ENCODE data around the gene LATS2.
A peak's percentile ranks its signal among the peaks of the same experiment; 100 is the strongest.

LATS2 gene

DNA sequence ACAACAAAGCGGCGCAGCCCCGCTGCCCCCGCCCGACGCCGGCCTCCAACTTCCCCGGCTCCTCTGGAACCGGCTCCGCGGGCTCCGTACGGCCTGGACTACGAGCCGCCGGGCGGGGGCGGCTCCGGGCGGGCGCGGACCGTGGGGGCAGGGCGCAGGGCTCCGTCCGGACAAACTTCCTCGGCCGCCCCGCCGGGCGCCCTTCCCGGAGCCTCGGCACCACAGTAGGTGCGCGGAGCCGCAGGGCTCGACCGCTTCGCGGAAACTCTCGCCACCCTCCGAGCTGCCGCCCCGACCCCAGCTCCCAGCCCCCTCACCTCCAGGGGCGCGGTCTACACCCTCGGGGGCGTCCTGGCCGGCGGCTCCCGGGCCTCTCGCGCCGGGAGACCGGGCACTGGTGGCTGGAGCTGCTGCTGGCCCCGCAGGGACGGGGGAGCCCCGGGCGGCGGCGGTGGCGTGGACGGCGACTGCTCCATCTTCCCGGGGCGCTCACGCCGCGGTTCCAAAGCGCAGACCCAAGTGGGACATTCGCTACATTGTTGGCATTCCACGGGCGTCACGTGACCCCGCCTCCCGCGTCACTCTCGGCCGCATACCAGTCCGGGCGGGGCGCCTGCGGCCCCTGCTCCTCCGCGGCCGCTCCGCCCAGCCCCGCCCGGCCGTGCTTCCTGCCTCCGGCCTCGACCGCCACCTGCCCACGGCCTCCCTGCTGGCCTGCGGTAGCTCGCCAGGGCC lies at the start of gene LATS2:
Gene LATS2, minus strand, starts transcription at position 558 of the 735 bp plus-strand sequence. CDS start 15,560 bp downstream, outside the sequence.
- peak; percentile 57 for DNase-seq (ENCODE audit: low read depth)

DNA sequence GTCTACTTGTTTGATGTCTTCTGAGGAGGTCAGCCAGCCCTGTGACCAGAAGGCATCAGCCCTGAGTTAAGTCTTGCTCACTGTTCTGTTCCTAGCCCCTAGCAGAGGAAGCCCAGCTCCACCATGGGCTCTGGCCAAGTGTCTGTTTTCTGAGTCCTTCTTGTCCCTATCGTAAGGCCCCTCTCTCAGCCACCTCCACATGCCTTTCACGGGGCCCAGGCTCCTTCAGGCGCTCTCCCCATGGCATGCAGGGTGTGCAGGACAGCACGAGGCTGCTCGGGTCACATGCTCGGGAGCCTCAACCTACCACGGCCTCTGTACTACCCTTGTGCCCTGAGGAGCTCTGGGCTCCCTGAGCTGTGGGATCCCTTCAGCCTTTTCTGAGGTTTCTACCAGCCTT lies 47.8 kb upstream of the LATS2 start:
- DNase-seq (ENCODE audit: low read depth), result no peak

DNA sequence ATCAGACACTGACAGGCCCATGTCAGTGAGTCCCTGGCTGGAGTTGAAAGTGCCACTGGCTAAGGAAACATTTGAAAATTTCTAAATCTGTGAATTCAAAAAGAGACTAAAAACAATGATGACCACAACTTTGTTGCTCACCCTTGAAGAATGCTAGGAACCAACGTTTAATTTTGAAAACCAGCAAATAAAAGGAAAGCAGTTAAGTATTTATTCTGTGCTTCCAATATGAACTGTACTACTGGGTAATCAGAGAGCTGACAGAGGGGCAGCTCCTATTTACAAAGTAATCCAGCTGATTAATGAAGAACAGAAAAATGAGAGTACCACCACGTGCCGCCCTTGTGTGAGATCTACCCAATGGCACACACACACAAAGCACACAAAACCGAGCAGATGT lies 44.7 kb upstream of the LATS2 start:
- no peak for DNase-seq (ENCODE audit: low read depth)

DNA sequence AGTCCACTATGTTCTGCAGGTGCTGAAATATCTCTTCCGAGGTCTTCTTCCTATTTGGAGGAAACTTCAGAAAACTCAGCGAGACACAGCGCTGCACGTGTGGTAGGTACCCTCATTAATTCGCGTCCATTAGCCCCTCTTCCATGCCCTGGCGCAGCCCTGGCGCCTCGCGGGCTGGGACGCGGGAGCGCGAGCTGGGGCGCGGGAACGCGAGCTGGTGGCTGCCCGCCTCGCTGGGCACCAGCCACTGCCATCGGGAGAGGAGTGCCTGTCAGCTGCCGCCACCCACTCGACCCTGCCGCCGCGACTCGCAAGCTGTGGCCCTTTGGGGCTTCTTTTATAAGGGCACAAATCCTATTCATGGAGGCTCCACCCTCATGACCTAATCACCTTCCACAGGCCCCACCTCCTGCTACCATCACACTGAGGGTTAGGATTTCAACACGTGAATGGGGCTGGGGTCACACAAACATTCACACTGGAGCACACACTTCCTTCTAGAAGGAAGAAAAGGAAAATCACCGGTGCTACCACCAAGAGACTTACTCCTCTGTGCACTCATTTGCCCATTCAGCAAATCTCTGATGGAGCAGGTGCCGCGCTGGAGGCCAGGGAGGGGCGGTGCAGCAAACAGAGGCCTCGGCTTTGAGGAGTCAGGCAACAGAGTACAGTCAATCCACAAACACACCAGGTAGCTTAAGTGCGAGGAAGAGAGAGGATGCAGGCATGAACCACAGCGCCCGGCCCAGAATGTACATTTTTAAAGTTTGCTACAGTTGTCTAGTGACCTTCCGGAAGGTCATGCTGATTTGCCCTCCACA lies 43.0 kb upstream of the LATS2 start:
- DNase-seq (ENCODE audit: low read depth), result no peak

- DNase-seq (ENCODE audit: low read depth), result no peak
These were observed 40.6 kb upstream of the LATS2 start for GRCh38 chr13:21101865-21102576.

DNA sequence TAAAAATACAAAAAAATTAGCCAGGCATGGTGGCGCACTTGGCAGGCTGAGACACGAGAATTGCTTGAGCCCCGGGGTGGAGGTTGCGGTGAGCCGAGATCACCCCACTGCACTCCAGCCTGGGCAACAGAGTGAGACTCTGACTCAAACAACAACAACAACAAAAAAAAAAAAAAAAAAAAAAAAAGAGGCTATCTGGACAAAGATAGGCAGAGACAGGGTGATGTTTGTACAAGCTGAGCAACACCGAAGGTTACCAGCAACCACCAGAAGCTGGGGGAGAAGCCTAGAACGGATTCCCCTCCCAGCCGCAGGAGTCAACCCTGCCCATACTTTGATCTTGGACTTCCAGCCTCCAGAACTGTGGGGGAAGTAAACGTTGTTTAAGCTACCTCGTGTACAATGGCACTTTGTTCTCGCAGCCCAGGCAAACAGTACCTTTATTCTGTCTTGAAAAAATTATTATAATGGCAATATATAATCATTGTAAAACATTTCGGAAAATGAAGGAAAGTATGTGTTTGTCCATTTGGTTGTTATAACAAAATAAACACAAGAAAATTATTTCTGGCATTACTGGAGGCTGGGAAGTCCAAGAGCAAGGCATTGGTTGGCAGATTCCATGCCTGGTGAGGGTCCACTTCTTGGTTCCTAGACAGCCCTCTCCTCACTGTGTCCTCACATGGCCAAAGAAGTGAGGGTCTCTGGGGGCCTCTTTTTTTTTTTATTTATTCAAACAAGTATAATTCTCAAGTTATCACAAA lies 39.8 kb upstream of the LATS2 start:
- DNase-seq (ENCODE audit: low read depth), result no peak

- DNase-seq (ENCODE audit: low read depth), result no peak
These were observed 38.8 kb upstream of the LATS2 start for GRCh38 chr13:21100211-21100610.

DNA sequence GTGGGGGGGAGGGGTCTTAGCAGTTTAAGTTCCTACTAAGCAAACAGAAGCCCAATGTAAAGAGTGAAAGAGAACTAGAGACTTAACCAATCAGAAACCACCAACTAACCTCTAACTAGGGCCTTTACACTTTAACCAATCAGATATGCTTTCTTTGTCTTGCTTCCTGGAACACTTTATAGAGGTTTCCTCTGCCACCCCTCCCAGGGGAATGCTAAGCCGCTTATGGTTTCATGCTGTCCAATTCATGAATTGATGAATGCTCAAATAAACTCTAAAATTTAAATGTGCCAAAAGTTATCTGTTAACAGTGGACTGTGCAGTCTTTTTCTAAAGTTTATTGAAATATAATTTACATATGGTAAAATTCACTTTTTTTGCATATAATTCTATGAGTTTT lies 33.9 kb upstream of the LATS2 start:
- no peak for DNase-seq (ENCODE audit: low read depth)

DNA sequence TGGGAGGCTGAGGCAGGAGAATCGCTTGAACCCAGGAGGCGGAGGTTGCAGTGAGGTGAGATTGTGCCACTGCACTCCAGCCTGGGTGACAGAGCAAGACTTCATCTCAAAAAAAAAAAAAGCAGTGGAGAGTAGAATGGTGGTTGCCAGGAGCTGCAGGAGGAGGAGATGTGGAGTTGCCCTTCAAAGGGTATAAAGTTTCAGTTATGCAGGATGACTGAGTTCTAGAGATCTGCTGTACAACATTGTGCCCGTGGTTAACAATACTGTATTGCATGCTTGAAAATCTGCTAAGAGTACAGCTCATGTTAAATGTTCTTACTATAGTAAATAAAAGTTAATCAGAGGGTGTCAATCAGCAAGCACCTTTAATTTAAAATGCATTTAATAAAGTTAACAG lies 28.4 kb upstream of the LATS2 start:
- DNase-seq (ENCODE audit: low read depth), result no peak

GRCh38 chr13:21088534-21088933 lies 27.1 kb upstream of the LATS2 start:
- DNase-seq (ENCODE audit: low read depth), result no peak

DNA sequence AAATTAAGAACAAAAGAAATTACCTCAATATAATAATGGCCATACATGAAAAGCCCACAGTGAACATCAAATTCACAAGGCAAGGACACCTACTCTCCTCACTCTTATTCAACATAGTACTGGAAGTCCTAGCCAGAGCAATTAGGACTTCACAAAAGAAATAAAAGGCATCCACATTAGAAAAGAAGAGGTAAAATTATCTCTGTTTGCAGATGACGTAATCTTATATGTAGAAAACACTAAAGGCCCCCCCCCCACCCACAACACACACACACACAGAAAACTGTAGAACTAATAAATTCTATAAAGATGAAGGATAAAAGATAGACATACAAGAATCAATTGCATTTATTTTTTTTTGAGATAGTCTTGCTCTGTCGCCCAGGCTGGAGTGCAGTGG lies 25.5 kb upstream of the LATS2 start:
- DNase-seq (ENCODE audit: low read depth), result no peak

GRCh38 chr13:21081926-21082325 lies 20.5 kb upstream of the LATS2 start:
- DNase-seq (ENCODE audit: low read depth), result no peak

GRCh38 chr13:21080593-21080891 lies 19.2 kb upstream of the LATS2 start:
- no peak for DNase-seq (ENCODE audit: low read depth)

GRCh38 chr13:21079761-21080592 lies 18.6 kb upstream of the LATS2 start:
- DNase-seq (ENCODE audit: low read depth), result no peak

- DNase-seq (ENCODE audit: low read depth), result no peak
These were observed 17.8 kb upstream of the LATS2 start for GRCh38 chr13:21079221-21079620.

- no peak for DNase-seq (ENCODE audit: low read depth)
These were observed 17.1 kb upstream of the LATS2 start for GRCh38 chr13:21078501-21078900.

- DNase-seq (ENCODE audit: low read depth), result no peak
These were observed 16.5 kb upstream of the LATS2 start for GRCh38 chr13:21077788-21078353.

DNA sequence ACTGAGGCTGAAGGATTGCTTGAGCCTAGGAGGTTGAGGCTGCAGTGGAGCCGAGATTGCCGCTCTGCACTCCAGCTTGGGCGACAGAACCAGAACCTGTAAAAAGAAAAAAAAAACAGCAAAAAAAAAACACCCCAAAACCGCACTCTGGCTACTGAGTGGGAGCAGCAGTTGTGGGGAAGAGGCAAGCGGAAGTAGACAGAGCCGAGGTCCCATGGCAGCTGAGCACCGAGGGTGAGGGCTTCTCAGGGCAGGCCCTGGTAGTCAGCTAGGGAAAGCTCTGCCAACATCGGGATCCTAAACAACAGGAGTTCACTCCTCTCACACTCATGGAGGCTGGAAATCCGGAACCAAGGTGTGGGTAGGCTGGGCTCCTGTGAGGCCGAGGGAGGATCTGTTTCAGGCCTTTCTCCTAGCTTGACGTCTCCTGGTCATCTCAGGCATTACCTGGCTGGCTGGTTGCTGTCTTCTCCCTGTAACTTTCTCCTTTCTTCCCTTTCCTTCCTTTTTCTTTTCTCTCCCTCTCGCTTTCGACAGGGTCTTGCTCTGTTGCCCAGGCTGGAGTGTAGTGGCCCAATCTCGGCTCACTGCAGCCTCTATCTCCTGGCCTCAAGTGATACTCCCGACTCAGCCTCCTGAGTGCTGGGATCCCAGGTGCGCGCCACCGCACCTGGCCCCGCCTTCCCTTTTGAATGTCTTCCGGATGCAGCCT lies 15.8 kb upstream of the LATS2 start:
- no peak for DNase-seq (ENCODE audit: low read depth)

DNA sequence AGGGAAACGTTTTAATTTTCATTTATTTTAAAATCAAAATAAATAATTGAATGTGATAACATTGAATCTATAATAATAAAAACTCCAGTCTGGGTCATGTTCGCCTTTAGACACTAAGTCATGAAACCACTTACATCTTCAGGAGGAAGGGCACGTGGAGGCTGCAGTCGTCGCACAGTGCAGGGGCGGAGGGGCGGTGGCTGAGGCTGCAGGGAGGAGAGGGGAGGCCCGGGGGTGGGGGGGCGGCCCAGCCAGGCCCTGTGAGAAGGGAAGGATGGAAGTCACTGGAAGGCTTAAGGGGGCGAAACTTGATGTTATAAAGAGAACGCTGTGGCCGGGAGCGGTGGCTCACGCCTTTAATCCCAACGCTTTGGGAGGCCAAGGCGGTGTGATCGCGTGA lies 14.9 kb upstream of the LATS2 start:
- no peak for DNase-seq (ENCODE audit: low read depth)
